Cardiac fibroblast (primary cell): ENCODE results near the gene RPL18.
"Not testable (repeated sequence)": the region's sequence is repeated elsewhere in the genome, so short reads cannot be mapped to it uniquely, and the experiment has no call there.

ENCODE experiments used
- DNase-seq, 2 donors: peaks; one replicate each; pipeline versions ENCODE4 v3.0.0 to v3.0.0-alpha.2; 2010; ENCODE audit warnings: low read depth in 2 of 2
- H3K4me3 ChIP-seq, 2 donors: replicated peaks in 1 of 2; 1 replicate in 1 of 2; 2 replicates in 1 of 2; pipeline ENCODE4 v1.5.1; 2011; ENCODE audit warnings: low read depth in 2 of 2, low read length in 2 of 2, mild to moderate bottlenecking in 2 of 2, moderate library complexity in 1 of 2
- CTCF ChIP-seq: IDR thresholded peaks from one replicate; pipeline ENCODE4 v1.5.1; 2011; ENCODE audit warnings: low read depth, mild to moderate bottlenecking, low read length, inconsistent platforms

The RPL18 gene

GRCh38 chr19:48633148-48634035 lies 14.4 kb upstream of the RPL18 start:
- TF ChIP-seq CTCF: no peak
- H3K4me3 ChIP-seq: no peak overlapping the region
- DNase-seq: no peak

GRCh38 chr19:48632692-48633147 lies 13.7 kb upstream of the RPL18 start:
- H3K4me3 ChIP-seq: no peak overlapping the region
- no peak for TF ChIP-seq CTCF
- peak in 1 of 2 donors; percentile 53 for DNase-seq

DNA sequence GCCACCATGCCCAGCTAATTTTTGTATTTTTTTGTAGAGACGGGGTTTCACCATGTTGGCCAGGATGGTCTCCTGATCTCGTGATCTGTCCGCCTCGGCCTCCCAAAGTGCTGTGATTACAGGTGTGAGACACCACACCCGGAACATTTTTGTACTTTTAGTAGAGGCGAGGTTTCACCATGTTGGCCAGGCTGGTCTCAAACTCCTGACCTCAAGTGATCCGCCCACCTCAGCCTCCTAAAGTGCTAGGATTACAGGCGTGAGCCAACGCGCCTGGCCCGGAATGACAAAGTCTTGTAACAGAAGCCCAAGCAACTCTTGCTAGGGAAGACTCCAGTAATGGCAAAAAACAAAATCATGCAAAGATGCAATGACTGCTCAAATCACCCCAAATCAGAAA lies 13.3 kb upstream of the RPL18 start:
- not testable (repeated sequence) for H3K4me3 ChIP-seq, DNase-seq

- no peak for TF ChIP-seq CTCF
- no peak overlapping the region for H3K4me3 ChIP-seq
- no peak for DNase-seq
Observed at GRCh38 chr19:48631225-48631624, 12.2 kb upstream of the RPL18 start.

- TF ChIP-seq CTCF: peak; percentile 10
- DNase-seq: peak; percentile 58 to 87
- H3K4me3 ChIP-seq: peak overlapping the region in 1 of 2 donors; percentile 10
Observed at GRCh38 chr19:48630296-48631063, 11.5 kb upstream of the RPL18 start.

DNA sequence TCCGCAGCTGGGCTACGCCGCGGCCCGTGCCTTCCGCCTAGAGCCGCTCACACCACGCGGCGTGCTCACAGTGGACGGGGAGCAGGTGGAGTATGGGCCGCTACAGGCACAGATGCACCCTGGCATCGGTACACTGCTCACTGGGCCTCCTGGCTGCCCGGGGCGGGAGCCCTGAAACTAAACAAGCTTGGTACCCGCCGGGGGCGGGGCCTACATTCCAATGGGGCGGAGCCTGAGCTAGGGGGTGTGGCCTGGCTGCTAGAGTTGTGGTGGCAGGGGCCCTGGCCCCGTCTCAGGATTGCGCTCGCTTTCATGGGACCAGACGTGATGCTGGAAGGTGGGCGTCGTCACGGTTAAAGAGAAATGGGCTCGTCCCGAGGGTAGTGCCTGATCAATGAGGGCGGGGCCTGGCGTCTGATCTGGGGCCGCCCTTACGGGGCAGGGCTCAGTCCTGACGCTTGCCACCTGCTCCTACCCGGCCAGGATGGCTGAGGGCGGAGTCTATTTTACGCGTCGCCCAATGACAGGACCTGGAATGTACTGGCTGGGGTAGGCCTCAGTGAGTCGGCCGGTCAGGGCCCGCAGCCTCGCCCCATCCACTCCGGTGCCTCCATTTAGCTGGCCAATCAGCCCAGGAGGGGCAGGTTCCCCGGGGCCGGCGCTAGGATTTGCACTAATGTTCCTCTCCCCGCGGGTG lies 10.8 kb upstream of the RPL18 start:
- no peak for TF ChIP-seq CTCF
- H3K4me3 ChIP-seq: no peak overlapping the region
- peak in 1 of 2 donors; percentile 82 for DNase-seq

GRCh38 chr19:48629297-48629598 lies 10.3 kb upstream of the RPL18 start:
- no peak for TF ChIP-seq CTCF
- DNase-seq: no peak
- no peak overlapping the region for H3K4me3 ChIP-seq
